Ureter (tissue), 1 donor: ENCODE data around the gene KCNMB2. TPM values are rescaled to one million over a fixed set of nuclear protein-coding genes. Genes with fewer than 3 reads are reported as not detected.
"Not testable (repeated sequence)": the region's sequence is repeated elsewhere in the genome, so short reads cannot be mapped to it uniquely, and the experiment has no call there.

Experiments
- DNase-seq: peaks from one replicate; pipeline ENCODE4 v3.0.0-alpha.2; 2020; ENCODE audit warnings: low spot score
- total RNA-seq: library from RNA; stranded (reverse); gene quantifications from one replicate; pipeline ENCODE4 v1.2.4, GENCODE V29; 2023
- donor health status: DM: yes; HTN: yes; CAD: no.

Gene KCNMB2
- total RNA-seq, 1 donor from 2014 or later: not detected

DNA sequence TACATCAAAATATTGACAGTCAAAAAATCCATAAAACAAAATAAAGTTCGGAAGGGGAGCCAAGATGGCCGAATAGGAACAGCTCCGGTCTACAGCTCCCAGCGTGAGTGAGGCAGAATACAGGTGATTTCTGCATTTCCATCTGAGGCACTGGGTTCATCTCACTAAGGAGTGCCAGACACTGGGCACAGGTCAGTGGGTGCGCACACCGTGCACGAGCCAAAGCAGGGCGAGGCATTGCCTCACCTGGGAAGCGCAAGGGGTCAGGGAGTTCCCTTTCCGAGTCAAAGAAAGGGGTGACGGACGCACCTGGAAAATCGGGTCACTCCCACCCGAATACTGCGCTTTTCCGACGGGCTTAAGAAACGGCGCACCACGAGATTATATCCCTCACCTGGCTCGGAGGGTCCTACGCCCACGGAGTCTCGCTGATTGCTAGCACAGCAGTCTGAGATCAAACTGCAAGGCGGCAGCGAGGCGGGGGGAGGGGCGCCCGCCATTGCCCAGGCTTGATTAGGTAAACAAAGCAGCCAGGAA, 323.7 kb downstream of the KCNMB2 start:
- not testable (repeated sequence) for DNase-seq

GRCh38 chr3:178868681-178869080, 332.4 kb downstream of the KCNMB2 start:
- DNase-seq: no peak

DNA sequence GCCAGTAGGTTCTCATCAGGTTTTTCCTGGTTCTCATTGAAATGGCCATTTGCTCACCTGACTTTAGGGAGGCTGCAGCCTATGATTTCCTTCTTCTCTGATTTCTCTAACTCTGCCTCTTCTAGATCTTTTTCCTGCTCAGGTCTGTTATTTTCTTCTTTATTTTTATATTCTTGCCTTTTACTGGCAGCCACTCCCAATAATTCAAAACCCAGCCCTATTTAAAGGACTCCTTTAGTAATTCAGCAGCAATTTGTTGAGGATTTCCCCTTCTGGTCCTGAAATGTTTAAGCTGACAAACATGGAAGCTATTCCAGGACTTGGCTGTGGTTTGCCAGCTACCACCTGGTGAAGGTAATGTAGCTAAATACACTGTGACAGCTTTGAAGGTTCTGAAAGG, 333.8 kb downstream of the KCNMB2 start:
- no peak for DNase-seq

DNA sequence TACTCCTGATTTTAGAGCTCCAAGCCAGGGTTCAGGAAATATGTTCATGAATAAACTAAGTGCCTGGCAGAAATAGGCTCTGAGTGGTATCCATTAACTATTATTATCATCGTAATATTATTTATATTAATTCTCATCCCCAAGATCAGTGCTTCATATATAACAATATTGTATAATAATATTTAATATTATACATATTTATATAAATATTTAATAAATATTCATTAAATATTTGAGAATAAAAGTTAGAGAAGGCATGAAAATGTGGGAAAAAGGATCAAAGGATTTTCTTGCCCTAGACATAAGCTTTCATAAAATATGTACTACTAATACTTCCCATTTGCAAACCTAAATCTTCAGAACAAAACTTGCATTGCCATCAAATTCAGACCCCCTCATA, 338.9 kb downstream of the KCNMB2 start:
- no peak for DNase-seq

- DNase-seq: no peak
Observed at GRCh38 chr3:178875836-178876235, 339.6 kb downstream of the KCNMB2 start.

DNA sequence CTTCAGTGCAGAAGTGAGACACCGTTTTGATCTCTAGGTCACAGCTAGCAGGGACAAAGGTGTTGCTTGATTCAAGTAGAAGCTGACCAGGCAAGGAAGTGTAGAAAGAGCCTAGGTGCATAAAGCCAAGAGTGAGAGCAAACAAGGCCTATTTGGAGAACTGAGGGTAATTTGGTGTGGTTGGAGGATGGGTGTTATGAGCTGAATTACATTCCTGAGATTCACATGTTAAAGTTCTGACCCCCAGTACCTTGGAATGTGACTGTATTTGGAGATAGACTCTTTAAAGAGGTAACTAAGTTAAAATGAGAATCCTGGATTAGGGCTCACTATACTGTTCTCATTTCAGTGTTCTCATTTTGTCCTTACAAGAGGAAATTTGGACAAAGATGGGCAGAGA, 344.0 kb downstream of the KCNMB2 start:
- no peak for DNase-seq
